Endothelial cell of umbilical vein (primary cell): ENCODE data around the gene OR6C6. TPM values are rescaled to one million over a fixed set of nuclear protein-coding genes. Genes with fewer than 3 reads are reported as not detected.

Experiments used
- Bru-seq: library from RNA; stranded (reverse); fragments of 400-500 nt; gene quantifications from one replicate; lab custom pipeline; 2021; lab: Mats Ljungman, UMichigan
- BruChase-seq, 2 experiments: library from RNA; stranded (reverse); fragments of 400-500 nt; gene quantifications; one replicate each; lab custom pipeline; 2021; lab: Mats Ljungman, UMichigan
- BruUV-seq: library from RNA; stranded (reverse); fragments of 400-500 nt; replicated peaks from 2 replicates; lab custom pipeline; 2021; lab: Mats Ljungman, UMichigan
- CTCF ChIA-PET: fragments of 300-600, 350-600 bp; sonication (Branson Sonifier 250); formaldehyde crosslinking; loops from one replicate; lab custom pipeline; 2021; ENCODE audit warnings: antibody characterized with exemption, inconsistent platforms; lab: Charles Lee
- POLR2A ChIA-PET: fragments of 300-600, 350-600 bp; sonication (Branson Sonifier 250); formaldehyde crosslinking; loops from one replicate; lab custom pipeline; 2021; ENCODE audit warnings: antibody characterized with exemption, inconsistent platforms; lab: Charles Lee
- DNase-seq: peaks from one replicate; pipeline ENCODE4 v3.0.0-alpha.2; 2011; ENCODE audit warnings: low read depth, low spot score
- FAIRE-seq: peaks from 2 replicates; lab custom pipeline; 2011; peaks lifted over from hg19 to GRCh38; lab: Jason Lieb, UNC
- H2AFZ ChIP-seq: 2 replicates; pipeline ENCODE4 v1.6.0; 2012; ENCODE audit warnings: low read depth, low read length, control low read depth, inconsistent platforms
- H3K27ac ChIP-seq: 2 replicates; pipeline ENCODE4 v1.5.1; 2011; ENCODE audit warnings: low read depth, mild to moderate bottlenecking, control low read depth, low read length, moderate library complexity; ENCODE audit not compliant: insufficient read depth
- H3K27me3 ChIP-seq, 2 experiments: 2 replicates each; pipeline versions ENCODE4 v1.6.0 to v1.6.1; 2011; ENCODE audit warnings: low read length in 2 of 2, mixed read lengths in 1 of 2; ENCODE audit not compliant: control insufficient read depth in 2 of 2, insufficient read depth in 2 of 2
- H3K36me3 ChIP-seq, 2 experiments: 2 replicates in 1 of 2; 3 replicates in 1 of 2; pipeline ENCODE4 v1.5.1; 2011; ENCODE audit warnings: low read length in 2 of 2, mild to moderate bottlenecking in 1 of 2, moderate library complexity in 1 of 2; ENCODE audit not compliant: control insufficient read depth in 2 of 2, insufficient read depth in 2 of 2; ENCODE audit errors: extremely low read depth in 1 of 2
- H3K4me1 ChIP-seq: 3 replicates; pipeline ENCODE4 v1.5.1; 2011; ENCODE audit warnings: mild to moderate bottlenecking, low read length; ENCODE audit not compliant: control insufficient read depth, insufficient read depth; ENCODE audit errors: extremely low read depth
- H3K4me2 ChIP-seq: 2 replicates; pipeline ENCODE4 v1.6.1; 2011; ENCODE audit warnings: low read length, control low read depth, mixed read lengths; ENCODE audit not compliant: insufficient read depth
- H3K4me3 ChIP-seq, 3 experiments: fragments of 200-600 bp in 1 of 3; sonication (generic), shearing (Covaris generic) in 1 of 3; replicated peaks in 1 of 3; 2 replicates each; pipeline ENCODE4 v1.5.1; 2011 to 2016; ENCODE audit warnings: control low read depth in 3 of 3, low read length in 3 of 3, mild to moderate bottlenecking in 2 of 3, inconsistent platforms in 1 of 3, low read depth in 1 of 3, moderate library complexity in 1 of 3; ENCODE audit not compliant: insufficient read depth in 1 of 3
- H3K79me2 ChIP-seq: 2 replicates; pipeline ENCODE4 v1.6.0; 2012; ENCODE audit warnings: low read length, inconsistent platforms; ENCODE audit not compliant: control insufficient read depth, insufficient read depth
- H3K9ac ChIP-seq: replicated peaks from 2 replicates; pipeline ENCODE3; 2011; ENCODE audit warnings: low read length, control low read depth; ENCODE audit not compliant: insufficient read depth; ENCODE audit errors: extremely low read depth
- H3K9me1 ChIP-seq: replicated peaks from 3 replicates; pipeline ENCODE4 v1.6.0; 2011; ENCODE audit warnings: mild to moderate bottlenecking, low read length; ENCODE audit not compliant: control insufficient read depth, insufficient read depth; ENCODE audit errors: extremely low read depth
- H3K9me3 ChIP-seq: replicated peaks from 2 replicates; pipeline ENCODE4 v1.5.1; 2012; ENCODE audit warnings: low read length, inconsistent platforms; ENCODE audit not compliant: control insufficient read depth, insufficient read depth
- H4K20me1 ChIP-seq: replicated peaks from 2 replicates; pipeline ENCODE3; 2011; ENCODE audit warnings: mild to moderate bottlenecking, low read length; ENCODE audit not compliant: control insufficient read depth, insufficient read depth; ENCODE audit errors: extremely low read depth
- EZH2 ChIP-seq: IDR thresholded peaks from 2 replicates; pipeline ENCODE4 v1.6.1; 2012; ENCODE audit warnings: borderline replicate concordance, low read depth, mild to moderate bottlenecking, moderate library complexity, low read length, inconsistent platforms; ENCODE audit not compliant: severe bottlenecking
- FOS ChIP-seq: IDR thresholded peaks from 2 replicates; pipeline ENCODE4 v1.6.1; 2011; ENCODE audit warnings: mild to moderate bottlenecking, low read length, moderate library complexity, borderline replicate concordance; ENCODE audit not compliant: insufficient read depth
- GATA2 ChIP-seq: IDR thresholded peaks from 2 replicates; pipeline ENCODE4 v1.7.0; 2011; ENCODE audit warnings: low read depth, mild to moderate bottlenecking, moderate library complexity, mixed read lengths, low read length; ENCODE audit not compliant: insufficient read length, insufficient read depth
- JUN ChIP-seq: IDR thresholded peaks from 2 replicates; pipeline ENCODE4 v1.6.1; 2011; ENCODE audit warnings: borderline replicate concordance, low read depth; ENCODE audit not compliant: insufficient read length, insufficient read depth
- MYC ChIP-seq: IDR thresholded peaks from one replicate; pipeline ENCODE4 v1.6.1; 2011; ENCODE audit warnings: mild to moderate bottlenecking, low read depth, low read length
- POLR2A ChIP-seq: IDR thresholded peaks from 2 replicates; pipeline ENCODE4 v1.6.1; 2012; ENCODE audit warnings: low read depth, mild to moderate bottlenecking, control low read depth, low read length
- POLR2AphosphoS5 ChIP-seq: IDR thresholded peaks from 2 replicates; pipeline ENCODE4 v1.6.1; 2012; ENCODE audit warnings: low read depth, mild to moderate bottlenecking, control low read depth, low read length, moderate library complexity; ENCODE audit not compliant: insufficient read depth
- dilution Hi-C: fragments of 300-500 bp; cut with MboI; formaldehyde crosslinking; loops from one replicate; pipeline ENCODE4 v1.15.0; 2019; ENCODE audit warnings: low sequenced_read_pairs; ENCODE audit not compliant: extremely low pct_ligation_motif_present
- intact Hi-C: fragments of 100-400 bp; cut with micrococcal nuclease; formaldehyde crosslinking; loops from one replicate; pipeline ENCODE4 v1.10.0; 2022
- long read RNA-seq: library from polyadenylated mRNA; stranded (forward); transcript quantifications from one replicate; pipeline ENCODE4 v2.0.0, GENCODE V29; 2021
- polyA minus RNA-seq, 3 experiments: library from RNA; depleted of rRNA, polyadenylated mRNA; stranded (reverse); fragments of >200 nt; gene quantifications; 1 replicate in 1 of 3; 2 replicates in 2 of 3; pipeline ENCODE4 v1.2.3, GENCODE V29; 2011
- polyA plus RNA-seq, 4 experiments: library from polyadenylated mRNA; depleted of rRNA in 3 of 4; stranded (reverse) in 3 of 4; unstranded in 1 of 4; fragments of >200 nt; gene quantifications; 2 replicates each; pipeline versions ENCODE4 v1.2.1 to v1.2.3, GENCODE V29; 2011 to 2012; ENCODE audit warnings: missing spikeins in 1 of 4
- total RNA-seq: library from RNA; stranded (reverse); gene quantifications from 2 replicates; pipeline ENCODE4 v1.2.3, GENCODE V29; 2021
- TF ChIP-seq, protein P1 (sequence below), 2 donors: IDR thresholded peaks; 1 replicate in 1 of 2; 2 replicates in 1 of 2; pipeline ENCODE4 v1.5.1; 2011; ENCODE audit warnings: low read length in 2 of 2, mild to moderate bottlenecking in 2 of 2, moderate library complexity in 2 of 2, control low read depth in 1 of 2, inconsistent platforms in 1 of 2, low read depth in 1 of 2; ENCODE audit not compliant: insufficient read depth in 1 of 2; ENCODE audit errors: extremely low read depth in 1 of 2
- TF ChIP-seq, protein P2 (sequence below): IDR thresholded peaks from 2 replicates; pipeline ENCODE4 v1.6.1; 2011; ENCODE audit not compliant: insufficient read depth, insufficient read length

The OR6C6 gene
- total RNA-seq (not detected in 2 replicates), polyA plus RNA-seq (not detected in 2 replicates), polyA minus RNA-seq (not detected in 2 replicates), Bru-seq, nascent RNA (not detected), BruChase-seq, experiment 1, labeled RNA remaining after a 6-hour chase (not detected), BruChase-seq, experiment 2, labeled RNA remaining after a 2-hour chase (not detected)
- polyA plus RNA-seq (2011; cell fraction: cytosol; rRNA removed): not detected in 2 replicates
- not detected in 2 replicates for polyA plus RNA-seq (2011; cell fraction: nucleus; rRNA removed)
- not detected in 2 replicates for polyA plus RNA-seq (2012)
- not detected for polyA minus RNA-seq (2011; cell fraction: cytosol; rRNA and poly(A)+ RNA removed)
- polyA minus RNA-seq (2011; cell fraction: nucleus; rRNA and poly(A)+ RNA removed): not detected in 2 replicates
- long read RNA-seq: 0 reads

DNA sequence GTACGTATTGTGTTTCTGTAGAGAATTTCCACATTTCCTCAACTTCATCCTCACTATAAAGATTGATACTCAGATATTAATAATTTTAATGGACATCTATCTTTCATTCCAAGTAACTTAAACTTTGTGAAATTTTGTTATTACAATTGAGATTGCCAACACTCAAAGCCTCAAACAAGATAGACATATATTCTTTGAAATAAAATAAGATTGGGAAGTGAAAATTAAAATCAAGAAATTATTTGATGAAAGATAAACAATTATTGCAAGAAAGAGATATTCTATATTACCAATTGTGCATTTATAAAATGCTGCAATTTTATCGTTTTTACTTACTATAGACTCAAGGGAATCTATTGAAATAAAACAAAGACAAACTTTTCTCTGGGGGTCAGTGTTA lies at the start of gene OR6C6:
Gene OR6C6 (minus strand): TSS at position 101 of the 400 bp plus-strand sequence. CDS start 1,337 bp downstream, outside the sequence.
- no peaks in the 10 kb centered on the region for H3K9me1 ChIP-seq
- H3K4me1 ChIP-seq: no peaks in the 10 kb centered on the region
- no TSS peak for BruUV-seq
- no peaks in the 10 kb centered on the region for H4K20me1 ChIP-seq
- no peak within 1 kb of the TSS for H3K4me3 ChIP-seq
- CTCF ChIA-PET: no interaction called here
- DNase-seq (no peak), FAIRE-seq (no peak)
- H3K36me3 ChIP-seq: no peaks in the 10 kb centered on the region
- no peaks in the 10 kb centered on the region for H3K9me3 ChIP-seq
- no peaks in the 10 kb centered on the region for H3K27me3 ChIP-seq
- dilution Hi-C loops (no loop called here), intact Hi-C loops (no loop called here)
- H3K4me2 ChIP-seq: no peak within 1 kb of the TSS
- TF ChIP-seq MYC (no peak), EZH2 (no peak), FOS (no peak), POLR2A (no peak), JUN (no peak), POLR2AphosphoS5 (no peak), GATA2 (no peak)
- TF ChIP-seq, protein P1, sequence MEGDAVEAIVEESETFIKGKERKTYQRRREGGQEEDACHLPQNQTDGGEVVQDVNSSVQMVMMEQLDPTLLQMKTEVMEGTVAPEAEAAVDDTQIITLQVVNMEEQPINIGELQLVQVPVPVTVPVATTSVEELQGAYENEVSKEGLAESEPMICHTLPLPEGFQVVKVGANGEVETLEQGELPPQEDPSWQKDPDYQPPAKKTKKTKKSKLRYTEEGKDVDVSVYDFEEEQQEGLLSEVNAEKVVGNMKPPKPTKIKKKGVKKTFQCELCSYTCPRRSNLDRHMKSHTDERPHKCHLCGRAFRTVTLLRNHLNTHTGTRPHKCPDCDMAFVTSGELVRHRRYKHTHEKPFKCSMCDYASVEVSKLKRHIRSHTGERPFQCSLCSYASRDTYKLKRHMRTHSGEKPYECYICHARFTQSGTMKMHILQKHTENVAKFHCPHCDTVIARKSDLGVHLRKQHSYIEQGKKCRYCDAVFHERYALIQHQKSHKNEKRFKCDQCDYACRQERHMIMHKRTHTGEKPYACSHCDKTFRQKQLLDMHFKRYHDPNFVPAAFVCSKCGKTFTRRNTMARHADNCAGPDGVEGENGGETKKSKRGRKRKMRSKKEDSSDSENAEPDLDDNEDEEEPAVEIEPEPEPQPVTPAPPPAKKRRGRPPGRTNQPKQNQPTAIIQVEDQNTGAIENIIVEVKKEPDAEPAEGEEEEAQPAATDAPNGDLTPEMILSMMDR (IDR thresholded peaks at IDR 0.05; ENCODE audit: extremely low read depth in 1 of 2, insufficient read depth in 1 of 2, low read depth in 1 of 2, low read length in 2 of 2): no peak
- TF ChIP-seq, protein P2, sequence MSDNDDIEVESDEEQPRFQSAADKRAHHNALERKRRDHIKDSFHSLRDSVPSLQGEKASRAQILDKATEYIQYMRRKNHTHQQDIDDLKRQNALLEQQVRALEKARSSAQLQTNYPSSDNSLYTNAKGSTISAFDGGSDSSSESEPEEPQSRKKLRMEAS: no peak
- POLR2A ChIA-PET: no interaction called here
- no peak within 1 kb of the TSS for H3K9ac ChIP-seq
- no peaks in the 10 kb centered on the region for H3K79me2 ChIP-seq
- no peak within 1 kb of the TSS for H3K27ac ChIP-seq
- H2AFZ ChIP-seq: no peak within 1 kb of the TSS
